Stimulated activated CD8-positive, alpha-beta memory T cell treated with anti-CD3 and anti-CD28 coated beads, Interleukin-12 subunit alpha, Interleukin-12 subunit beta, amount 100 ng/mL, for 1 hour (primary cell): Measurements from ENCODE around the gene POPDC2.
"Not testable (repeated sequence)": the region's sequence is repeated elsewhere in the genome, so short reads cannot be mapped to it uniquely, and the experiment has no call there.

Experiments
- DNase-seq: peaks from one replicate; pipeline ENCODE4 v3.0.0-alpha.2; 2020; ENCODE audit warnings: low read depth

POPDC2 gene

GRCh38 chr3:119660474-119661440 lies at the start of gene POPDC2:
Gene POPDC2 (minus strand): TSS chr3:119660589. CDS start chr3:119660423, 166 bp downstream.
- no peak for DNase-seq

GRCh38 chr3:119703820-119704531 lies 43.6 kb upstream of the POPDC2 start:
- DNase-seq: no peak

GRCh38 chr3:119702530-119703527 lies 42.4 kb upstream of the POPDC2 start, which contains the start of gene CFAP91:
Gene CFAP91 (plus strand): TSS chr3:119703022. CDS start chr3:119703099, 77 bp downstream.
- DNase-seq: peak; percentile 70

- no peak for DNase-seq
These were observed 40.7 kb upstream of the POPDC2 start for GRCh38 chr3:119700920-119701734.

- DNase-seq: no peak
These were observed 40.0 kb upstream of the POPDC2 start for GRCh38 chr3:119700269-119700919.

- DNase-seq: no peak
These were observed 37.0 kb upstream of the POPDC2 start for GRCh38 chr3:119697394-119697793.

GRCh38 chr3:119695480-119695879 lies 35.1 kb upstream of the POPDC2 start:
- no peak for DNase-seq

- no peak for DNase-seq
These were observed 29.8 kb upstream of the POPDC2 start for GRCh38 chr3:119690043-119690656.

GRCh38 chr3:119683421-119683820 lies 23.0 kb upstream of the POPDC2 start:
- DNase-seq: no peak

- DNase-seq: no peak
These were observed 20.9 kb upstream of the POPDC2 start for GRCh38 chr3:119681279-119681678.

- no peak for DNase-seq
These were observed 19.5 kb upstream of the POPDC2 start for GRCh38 chr3:119679874-119680273.

GRCh38 chr3:119678209-119678608 lies 17.8 kb upstream of the POPDC2 start:
- not testable (repeated sequence) for DNase-seq

GRCh38 chr3:119677641-119677934 lies 17.2 kb upstream of the POPDC2 start:
- DNase-seq: no peak

- peak; percentile 95 for DNase-seq
These were observed 16.6 kb upstream of the POPDC2 start, which contains the start of gene COX17 for GRCh38 chr3:119676771-119677640. Gene COX17 (minus strand): TSS chr3:119677406. CDS start chr3:119677310, 96 bp downstream.

- DNase-seq: no peak
These were observed 15.6 kb upstream of the POPDC2 start for GRCh38 chr3:119676020-119676419.

GRCh38 chr3:119675188-119675874 lies 14.9 kb upstream of the POPDC2 start:
- DNase-seq: no peak

- DNase-seq: no peak
These were observed 13.5 kb upstream of the POPDC2 start for GRCh38 chr3:119673875-119674274.

GRCh38 chr3:119672776-119673175 lies 12.4 kb upstream of the POPDC2 start:
- DNase-seq: no peak
